ENCODE measurements around the gene ANGPTL4.

Gene ANGPTL4

DNA sequence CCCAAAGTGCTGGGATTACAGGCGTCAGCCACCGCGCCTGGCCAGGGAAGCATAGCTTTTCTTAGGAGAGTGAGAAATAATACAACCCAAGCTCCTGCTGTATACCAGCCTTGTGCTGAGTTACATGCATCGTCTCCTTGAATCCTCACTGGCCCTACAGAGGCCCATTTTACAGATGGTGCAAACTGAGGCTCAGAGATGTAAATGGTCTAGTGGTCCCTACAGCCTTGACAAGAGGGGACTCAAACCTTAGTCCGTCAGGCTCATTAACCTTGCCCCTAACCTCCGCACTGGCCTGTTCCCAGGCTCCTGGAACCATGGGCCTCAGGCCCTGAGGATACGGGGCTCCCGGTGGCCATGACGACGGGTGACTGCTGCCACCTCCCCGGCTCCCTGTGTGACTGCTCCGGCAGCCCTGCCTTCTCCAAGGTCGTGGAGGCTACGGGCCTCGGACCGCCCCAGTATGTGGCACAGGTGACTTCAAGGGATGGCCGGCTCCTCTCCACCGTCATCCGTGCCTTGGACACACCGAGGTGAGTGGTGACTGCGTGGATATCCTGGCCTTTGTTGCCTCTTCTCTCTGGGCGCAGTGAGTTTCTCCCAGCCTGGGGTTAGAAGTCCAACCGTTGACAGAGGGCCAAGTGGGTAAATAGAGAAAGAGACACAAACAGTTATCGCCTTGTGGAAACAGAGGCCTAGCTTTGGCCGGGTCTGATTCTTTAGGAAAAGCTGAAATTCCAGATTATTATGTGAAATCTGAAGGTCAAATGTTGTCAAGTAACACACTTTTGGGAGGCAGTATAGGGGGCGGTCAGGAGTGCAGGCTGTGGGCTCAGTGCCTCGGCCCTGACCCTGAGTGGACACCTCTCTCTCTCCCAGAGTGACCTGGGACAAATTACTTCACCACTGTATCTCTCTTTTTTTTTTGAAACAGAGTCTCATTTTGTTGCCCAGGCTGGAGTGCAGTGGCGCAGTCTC, 57.8 kb downstream of the ANGPTL4 start:
- no peak for DNase-seq

- no peak for DNase-seq
Measured at GRCh38 chr19:8423817-8424223, 59.9 kb downstream of the ANGPTL4 start.
